Glomerular visceral epithelial cell (primary cell): ENCODE measurements around the gene CCDC70.
A peak's percentile ranks its signal among the peaks of the same experiment; 100 is the strongest.
"Not testable (repeated sequence)": the region's sequence is repeated elsewhere in the genome, so short reads cannot be mapped to it uniquely, and the experiment has no call there.

Experiments used
- DNase-seq: peaks from one replicate; pipeline ENCODE4 v3.0.0-alpha.2; 2016; ENCODE audit errors: extremely low spot score

The CCDC70 gene

DNA sequence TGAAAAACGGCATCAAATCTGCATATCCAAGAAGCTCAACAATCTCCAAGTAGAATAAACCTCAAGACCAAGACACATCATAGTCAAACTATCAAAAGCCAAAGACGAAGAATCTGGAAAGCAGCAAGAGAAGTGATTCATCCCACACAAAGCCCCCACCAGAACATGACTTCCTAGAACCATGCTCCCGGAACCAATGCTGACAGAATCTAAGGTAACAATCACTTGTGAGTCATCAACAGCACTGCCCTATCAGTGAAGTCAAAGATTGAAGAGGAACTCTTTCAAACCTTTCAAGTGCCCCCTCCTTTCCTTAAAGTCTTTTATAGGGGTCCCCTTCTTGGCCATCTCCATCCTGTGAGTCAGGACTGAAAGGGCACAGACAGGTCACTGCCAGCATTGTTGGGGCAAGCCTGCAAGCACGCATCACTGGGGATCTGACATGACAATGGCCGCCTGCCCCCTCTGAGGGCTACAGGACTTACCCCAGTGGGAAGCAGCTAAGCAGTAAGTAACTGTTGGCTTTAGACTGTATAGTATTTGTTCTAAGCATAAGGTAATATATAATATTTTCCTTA lies at the start of gene CCDC70:
TSS of gene CCDC70 (plus strand) at position 247 of the 578 bp plus-strand sequence. CDS start 3,443 bp downstream, outside the sequence.
- DNase-seq, result peak; percentile 38

DNA sequence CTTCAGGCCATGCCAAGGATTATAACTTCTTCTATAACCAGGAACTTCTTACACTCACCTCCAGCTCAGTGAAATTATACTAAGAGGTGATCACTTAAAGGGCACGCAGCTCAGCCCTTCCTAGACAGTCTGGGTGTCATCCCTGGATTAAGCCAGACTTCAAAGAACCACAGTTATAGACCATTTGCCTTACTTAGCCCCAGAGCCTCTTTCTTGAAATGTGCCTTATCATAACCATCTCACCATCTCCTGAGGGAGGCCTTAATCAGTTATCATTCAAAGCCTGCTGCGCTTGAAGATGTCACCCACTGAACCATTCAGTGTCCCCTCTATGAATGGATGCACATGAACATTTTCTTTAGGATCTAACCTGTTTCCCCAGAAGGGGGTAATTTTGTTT lies 47.7 kb upstream of the CCDC70 start:
- no peak for DNase-seq

- peak; percentile 72 for DNase-seq
Observed at GRCh38 chr13:51814825-51815650, 46.7 kb upstream of the CCDC70 start.

DNA sequence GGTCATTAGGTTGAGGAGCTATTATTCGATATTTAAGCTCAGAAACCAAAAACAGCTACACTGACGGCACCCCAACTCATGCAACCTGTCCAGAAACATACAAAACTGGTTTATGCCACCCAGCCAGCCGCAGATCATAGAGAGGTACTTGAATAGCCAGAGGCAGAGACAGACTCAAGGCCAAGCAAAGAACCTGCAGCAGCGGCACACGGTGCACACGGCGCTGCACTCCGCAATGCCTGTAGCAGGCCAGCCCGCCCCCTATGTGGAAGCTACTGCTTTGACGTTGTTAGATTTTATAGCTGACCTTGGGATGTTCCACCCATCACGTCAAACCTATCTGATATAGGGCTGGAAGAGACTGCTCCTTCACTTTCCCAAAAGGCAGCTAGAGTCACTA lies 45.9 kb upstream of the CCDC70 start:
- no peak for DNase-seq

GRCh38 chr13:51816604-51817249 lies 45.0 kb upstream of the CCDC70 start:
- no peak for DNase-seq

- no peak for DNase-seq
Observed at GRCh38 chr13:51817717-51818116, 44.1 kb upstream of the CCDC70 start.

DNA sequence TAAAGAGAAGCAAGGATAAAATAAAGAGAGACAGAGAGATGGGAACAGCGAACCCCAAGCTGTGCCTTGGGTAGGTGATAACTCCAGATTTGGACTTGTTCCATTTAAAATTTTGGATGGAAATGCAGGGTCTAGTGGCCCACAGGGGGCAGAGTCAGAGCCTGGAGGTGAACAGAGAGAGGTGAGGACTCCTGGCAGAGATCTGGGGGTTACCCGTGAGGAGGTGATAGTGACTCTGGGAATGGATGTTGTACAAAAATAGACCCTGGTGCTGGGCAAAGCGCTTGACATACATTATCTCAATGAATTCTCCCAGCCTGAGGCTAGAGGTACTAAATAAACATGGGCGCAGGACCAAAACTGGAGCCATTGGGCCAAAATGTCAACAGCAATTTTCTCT lies 43.5 kb upstream of the CCDC70 start:
- DNase-seq, result no peak

DNA sequence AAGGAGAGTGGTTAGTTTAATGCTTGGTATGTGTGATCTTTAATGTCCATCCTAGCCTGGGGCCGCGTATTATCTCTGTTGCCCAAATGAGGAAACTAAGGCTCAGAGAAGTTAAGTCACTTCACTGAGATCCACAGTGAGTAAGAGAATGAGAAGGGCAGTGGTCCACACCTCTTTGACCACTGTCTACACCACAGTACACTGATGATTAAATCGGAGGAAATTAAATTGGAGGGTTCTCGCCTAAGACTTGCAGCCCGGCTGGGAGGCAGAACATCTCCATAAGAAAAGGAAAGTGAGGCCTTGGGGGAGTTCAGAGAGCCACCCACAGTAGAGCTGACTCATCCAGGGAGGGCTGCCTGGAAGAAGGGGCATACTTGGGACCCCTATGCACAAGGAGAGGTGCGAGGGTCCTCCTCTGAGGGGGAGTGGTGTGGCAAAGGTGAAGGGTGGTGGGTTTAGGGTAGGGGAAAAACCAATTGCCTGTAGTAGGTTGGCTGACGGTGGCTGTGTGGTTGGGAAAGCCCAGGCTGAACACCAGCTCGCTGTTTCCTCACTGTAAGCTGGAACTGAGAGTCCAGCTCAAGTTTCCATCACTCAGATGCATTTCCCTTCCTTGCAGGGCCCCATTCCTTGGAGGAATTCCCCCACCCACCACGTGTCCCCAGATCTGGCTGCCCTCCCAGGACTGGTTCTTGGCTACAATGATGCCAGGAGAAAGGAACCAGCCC lies 42.8 kb upstream of the CCDC70 start:
- DNase-seq, result peak; percentile 18

DNA sequence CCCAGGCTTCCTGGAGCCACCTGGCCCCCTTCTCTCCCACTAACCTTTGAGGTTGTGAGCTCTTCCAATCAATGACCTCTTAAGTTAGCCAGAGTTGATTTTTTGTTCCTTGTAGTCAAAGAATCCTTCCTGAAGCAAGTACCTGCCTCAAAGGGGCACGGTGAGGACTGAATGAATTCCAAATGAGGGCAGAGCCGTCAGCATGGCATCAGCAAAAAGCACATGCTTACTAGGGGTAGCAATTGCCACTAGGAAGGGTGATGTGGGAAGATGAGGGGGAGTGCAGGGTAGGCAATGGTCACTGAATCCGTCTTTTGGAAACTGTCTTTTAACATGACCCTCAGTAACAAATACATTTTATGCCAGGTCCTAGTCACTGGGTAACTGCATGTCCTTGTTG lies 42.2 kb upstream of the CCDC70 start:
- DNase-seq, result no peak

GRCh38 chr13:51820016-51820597 lies 41.7 kb upstream of the CCDC70 start:
- no peak for DNase-seq

DNA sequence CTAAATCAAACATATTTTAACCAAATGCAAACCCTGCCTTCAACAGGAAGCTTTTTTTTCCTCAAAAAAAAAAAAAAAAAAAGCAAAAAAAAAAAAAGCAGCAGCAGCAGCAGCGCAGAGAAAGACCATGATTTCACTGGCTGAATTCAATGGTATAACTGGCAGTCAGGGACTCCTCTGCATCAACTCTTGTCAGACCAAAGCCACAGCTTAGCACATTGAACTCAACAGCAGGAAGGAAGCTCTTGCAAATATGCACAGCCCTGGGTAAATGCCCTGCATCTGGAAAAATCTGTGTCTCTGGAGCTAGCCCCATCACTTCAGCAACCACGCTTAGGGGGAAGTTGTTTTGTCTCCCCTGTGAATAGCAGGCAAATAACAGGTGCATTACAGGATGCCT lies 40.2 kb upstream of the CCDC70 start:
- DNase-seq, result no peak

- DNase-seq, result no peak
Observed at GRCh38 chr13:51822106-51822815, 39.5 kb upstream of the CCDC70 start.

DNA sequence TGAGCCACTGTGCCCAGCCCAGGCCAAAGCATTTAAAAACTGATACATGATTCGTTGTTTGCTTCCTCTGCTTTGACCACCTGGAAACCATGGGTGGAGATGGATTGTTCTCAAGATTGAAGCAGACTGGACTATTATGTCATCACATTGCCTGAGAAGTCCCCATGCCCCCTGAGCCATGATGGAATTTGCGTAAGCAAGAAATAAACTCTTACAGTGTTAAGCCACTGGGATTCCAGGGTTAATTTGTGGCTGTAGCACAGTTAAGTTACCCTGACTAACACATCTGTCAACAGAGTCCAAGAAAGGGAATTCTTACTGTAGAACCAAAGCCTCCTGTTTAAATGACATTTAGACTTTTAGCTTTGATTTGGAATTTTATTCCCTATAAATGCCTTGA lies 38.4 kb upstream of the CCDC70 start:
- DNase-seq, result no peak

DNA sequence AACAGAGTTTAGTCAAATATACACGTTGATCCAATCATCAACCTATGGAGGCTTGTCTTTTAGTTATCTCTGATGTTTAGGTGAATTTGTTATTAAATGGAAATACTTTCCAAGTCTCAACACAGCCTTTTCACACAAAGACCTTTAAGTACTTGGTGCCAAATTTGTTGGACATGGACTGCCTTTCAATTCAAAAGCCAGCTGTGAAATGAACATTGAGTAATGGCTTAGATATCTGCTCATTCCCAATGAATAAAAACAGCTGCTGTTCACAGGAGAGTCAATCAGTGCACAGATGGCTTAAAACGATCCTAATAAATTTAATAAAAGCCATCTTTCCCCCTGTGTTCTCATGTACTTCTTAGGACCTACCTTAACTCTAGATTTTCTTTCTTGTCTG lies 37.9 kb upstream of the CCDC70 start:
- no peak for DNase-seq

GRCh38 chr13:51824712-51825111 lies 37.1 kb upstream of the CCDC70 start:
- DNase-seq, result not testable (repeated sequence)

- no peak for DNase-seq
Observed at GRCh38 chr13:51825165-51825592, 36.6 kb upstream of the CCDC70 start.

- no peak for DNase-seq
Observed at GRCh38 chr13:51825681-51826254, 36.0 kb upstream of the CCDC70 start.

DNA sequence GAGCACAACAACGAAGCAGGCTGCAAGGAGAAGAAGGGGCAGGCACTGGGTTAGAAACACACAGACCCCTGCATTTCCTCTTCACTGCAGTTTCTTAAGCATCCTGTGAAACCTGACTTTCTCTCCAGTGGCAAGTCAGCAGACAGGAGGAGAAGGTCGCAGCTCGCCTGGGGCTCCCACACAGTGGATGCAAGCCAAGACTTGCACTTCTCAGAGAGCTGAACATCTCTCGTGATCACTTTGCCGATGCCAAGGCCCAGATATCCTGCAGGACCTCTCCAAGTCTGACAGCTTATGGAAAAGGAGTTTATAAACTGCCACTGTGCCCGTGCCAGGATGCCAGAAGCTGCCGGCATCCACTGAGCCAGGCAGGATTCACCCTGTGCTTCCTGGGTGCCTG lies 35.2 kb upstream of the CCDC70 start:
- no peak for DNase-seq

DNA sequence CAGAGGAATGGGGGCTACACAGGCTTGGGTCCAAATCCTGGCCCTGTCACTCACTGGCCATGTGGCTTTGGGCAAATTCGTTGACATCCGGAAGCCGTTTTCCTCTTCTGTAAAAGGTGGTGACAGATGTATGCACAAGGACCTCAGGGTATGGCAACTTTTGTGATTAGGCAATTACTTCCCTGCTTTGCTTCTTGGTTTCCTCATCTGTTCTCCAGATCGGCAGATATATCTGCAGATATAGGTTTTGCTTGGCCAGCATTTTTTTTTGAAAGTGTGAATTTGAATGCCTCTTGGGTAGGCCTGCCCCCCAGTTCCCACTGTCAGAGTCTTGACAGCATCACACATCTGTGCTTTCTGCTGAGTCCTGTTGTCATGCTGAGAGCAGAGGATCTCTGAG lies 34.5 kb upstream of the CCDC70 start:
- DNase-seq, result no peak

GRCh38 chr13:51828730-51829567 lies 32.8 kb upstream of the CCDC70 start:
- no peak for DNase-seq
